GM12878 (cell line): ENCODE measurements around the gene COA1.
A peak's percentile ranks its signal among the peaks of the same experiment; 100 is the strongest.

Source experiments
- CEBPB ChIP-seq, 2 experiments: fragments of 150-350 bp in 1 of 2; IDR thresholded peaks; 2 replicates each; pipeline ENCODE4 v1.6.1; 2012 to 2014; ENCODE audit warnings: low read depth in 2 of 2, low read length in 2 of 2, borderline replicate concordance in 1 of 2, inconsistent platforms in 1 of 2
- CHD4 ChIP-seq: fragments of 200-600 bp; sonication (generic); IDR thresholded peaks from 2 replicates; pipeline ENCODE4 v1.6.1; 2016; ENCODE audit warnings: mild to moderate bottlenecking
- ESRRA ChIP-seq: IDR thresholded peaks from 2 replicates; pipeline ENCODE4 v1.6.1; 2012; ENCODE audit warnings: mild to moderate bottlenecking, low read length, improper control_type of control experiment
- FOS ChIP-seq: IDR thresholded peaks from 3 replicates; pipeline ENCODE4 v1.6.1; 2011; ENCODE audit warnings: borderline replicate concordance; ENCODE audit not compliant: insufficient read length; ENCODE audit errors: extremely low read depth
- HDAC2 ChIP-seq: fragments of 200-600 bp; sonication (generic); IDR thresholded peaks from 2 replicates; pipeline ENCODE4 v1.6.1; 2017
- NFYB ChIP-seq: IDR thresholded peaks from 2 replicates; pipeline ENCODE4 v1.6.1; 2011; ENCODE audit warnings: low read depth, mild to moderate bottlenecking, low read length, improper control_type of control experiment, moderate library complexity; ENCODE audit not compliant: insufficient read depth
- POLR2AphosphoS2 ChIP-seq: IDR thresholded peaks from 2 replicates; pipeline ENCODE4 v1.6.1; 2011; ENCODE audit warnings: low read depth, mild to moderate bottlenecking, low read length, improper control_type of control experiment, moderate library complexity
- RAD21 ChIP-seq: IDR thresholded peaks from 2 replicates; pipeline ENCODE4 v1.6.1; 2011; ENCODE audit warnings: mild to moderate bottlenecking, low read depth, low read length, moderate library complexity; ENCODE audit not compliant: insufficient read depth
- RBBP5 ChIP-seq: fragments of 200-600 bp; sonication (generic); conservative IDR thresholded peaks from 2 replicates; pipeline ENCODE4 v1.6.1; 2016
- RELA ChIP-seq: fragments of 450-650 bp; IDR thresholded peaks from 2 replicates; pipeline ENCODE4 v1.8.0; 2014; ENCODE audit warnings: borderline replicate concordance; ENCODE audit not compliant: partially characterized antibody
- TCF7 ChIP-seq: IDR thresholded peaks from 2 replicates; pipeline ENCODE4 v1.6.1; 2014; ENCODE audit warnings: antibody characterized with exemption, borderline replicate concordance
- YY1 ChIP-seq: IDR thresholded peaks from 2 replicates; pipeline ENCODE4 v1.6.1; 2011; ENCODE audit warnings: low read depth, mild to moderate bottlenecking, low read length
- TF ChIP-seq, protein P1 (sequence below), 3 experiments: IDR thresholded peaks in 2 of 3; conservative IDR thresholded peaks in 1 of 3; 2 replicates each; pipeline ENCODE4 v1.5.1; 2011; ENCODE audit warnings: low read depth in 3 of 3, low read length in 3 of 3, mild to moderate bottlenecking in 3 of 3, control low read depth in 2 of 3, moderate library complexity in 2 of 3, inconsistent platforms in 1 of 3, mixed read lengths in 1 of 3; ENCODE audit not compliant: control insufficient read depth in 2 of 3, insufficient read depth in 1 of 3; ENCODE audit errors: extremely low read depth in 1 of 3

DNA sequence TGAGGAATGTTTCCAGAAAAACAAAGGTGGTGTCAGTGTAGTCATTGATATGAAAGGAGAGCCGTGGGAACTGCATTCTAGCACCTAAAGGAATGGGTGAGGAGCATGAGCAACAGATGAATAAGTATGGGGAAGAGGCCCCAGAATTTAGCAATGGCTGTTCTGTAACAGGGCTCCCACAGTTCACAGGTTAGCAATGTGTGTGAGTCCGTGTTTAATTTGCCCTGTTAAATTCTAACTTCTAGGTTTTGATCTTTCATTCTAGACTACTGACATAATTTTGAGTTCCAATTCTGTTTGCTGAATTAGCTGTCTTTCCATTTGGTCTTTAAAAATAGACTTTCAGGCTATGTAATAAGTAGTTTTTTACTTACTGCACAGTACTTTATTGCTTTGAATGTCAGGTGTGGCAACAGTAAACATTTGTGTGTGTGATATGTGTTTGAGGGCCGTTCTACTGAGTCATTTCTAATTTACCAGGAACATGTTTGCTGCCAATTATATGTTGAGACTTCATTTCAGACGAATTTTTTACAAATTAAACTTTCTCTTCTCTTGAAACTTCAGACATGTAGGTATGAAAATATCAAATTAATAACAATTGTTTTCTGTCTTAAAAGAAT, 137.7 kb downstream of the COA1 start:
- TF ChIP-seq CEBPB (IDR thresholded peaks at IDR 0.05; ENCODE audit: borderline replicate concordance in 1 of 2, low read depth in 2 of 2, low read length in 2 of 2) (no peak), RELA (no peak), FOS (no peak), CHD4 (no peak), NFYB (no peak), TCF7 (no peak), RBBP5 (no peak), RAD21 (no peak), YY1 (peak; percentile 67), ESRRA (no peak), HDAC2 (no peak), POLR2AphosphoS2 (no peak)
- TF ChIP-seq, protein P1, sequence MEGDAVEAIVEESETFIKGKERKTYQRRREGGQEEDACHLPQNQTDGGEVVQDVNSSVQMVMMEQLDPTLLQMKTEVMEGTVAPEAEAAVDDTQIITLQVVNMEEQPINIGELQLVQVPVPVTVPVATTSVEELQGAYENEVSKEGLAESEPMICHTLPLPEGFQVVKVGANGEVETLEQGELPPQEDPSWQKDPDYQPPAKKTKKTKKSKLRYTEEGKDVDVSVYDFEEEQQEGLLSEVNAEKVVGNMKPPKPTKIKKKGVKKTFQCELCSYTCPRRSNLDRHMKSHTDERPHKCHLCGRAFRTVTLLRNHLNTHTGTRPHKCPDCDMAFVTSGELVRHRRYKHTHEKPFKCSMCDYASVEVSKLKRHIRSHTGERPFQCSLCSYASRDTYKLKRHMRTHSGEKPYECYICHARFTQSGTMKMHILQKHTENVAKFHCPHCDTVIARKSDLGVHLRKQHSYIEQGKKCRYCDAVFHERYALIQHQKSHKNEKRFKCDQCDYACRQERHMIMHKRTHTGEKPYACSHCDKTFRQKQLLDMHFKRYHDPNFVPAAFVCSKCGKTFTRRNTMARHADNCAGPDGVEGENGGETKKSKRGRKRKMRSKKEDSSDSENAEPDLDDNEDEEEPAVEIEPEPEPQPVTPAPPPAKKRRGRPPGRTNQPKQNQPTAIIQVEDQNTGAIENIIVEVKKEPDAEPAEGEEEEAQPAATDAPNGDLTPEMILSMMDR (IDR thresholded peaks at IDR 0.05 in 2 of 3, conservative IDR thresholded peaks at IDR 0.05 in 1 of 3; ENCODE audit: control insufficient read depth in 2 of 3, extremely low read depth in 1 of 3, insufficient read depth in 1 of 3, low read depth in 3 of 3, low read length in 3 of 3) = no peak
